ENCODE results near the gene FAM219A.

- no peak for TF ChIP-seq CTCF (IDR thresholded peaks at IDR 0.05)
- no peak for TF ChIP-seq POLR2A (IDR thresholded peaks at IDR 0.05)
Measured at GRCh38 chr9:34385561-34386230, 72.7 kb downstream of the FAM219A start.
